ENCODE results near the gene BHMT.

DNA sequence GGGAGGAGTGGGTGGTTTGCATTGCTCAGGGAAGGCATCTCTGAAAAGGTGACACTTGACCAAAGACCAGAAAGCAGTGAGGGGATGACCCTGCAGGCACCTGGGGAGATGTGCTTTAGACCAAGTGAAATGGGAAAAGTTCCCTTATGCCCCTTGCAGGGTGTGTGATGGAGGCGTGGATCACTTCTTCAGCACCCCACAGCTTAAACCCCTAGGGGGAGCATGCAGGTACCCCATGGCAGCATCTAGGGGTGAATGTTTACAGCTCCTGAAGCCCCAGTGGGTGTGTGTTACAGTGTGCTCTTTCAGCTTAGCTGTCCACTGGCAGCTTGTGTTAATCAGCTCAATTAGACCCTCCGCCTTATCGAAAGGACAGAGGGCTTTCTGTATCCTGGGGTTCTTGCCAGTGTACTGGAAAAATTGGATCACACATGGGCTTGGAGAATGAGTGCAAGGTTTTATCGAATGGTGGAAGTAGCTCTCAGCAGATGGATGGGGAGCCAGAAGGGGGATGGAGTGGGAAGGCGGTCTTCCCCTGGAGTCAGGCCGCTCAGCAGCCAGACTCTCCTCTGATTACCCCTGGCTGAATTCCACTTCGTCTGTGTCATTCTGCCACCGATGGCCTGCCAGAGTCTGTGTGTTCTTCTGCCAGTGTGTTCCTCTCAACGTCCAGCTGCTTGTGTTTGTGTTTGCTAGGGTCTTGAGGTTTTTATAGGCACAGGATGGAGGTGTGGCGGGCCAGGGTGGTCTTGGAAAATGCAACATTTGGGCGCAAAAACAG is 35.8 kb upstream of the BHMT start:
- TF ChIP-seq, protein P1, sequence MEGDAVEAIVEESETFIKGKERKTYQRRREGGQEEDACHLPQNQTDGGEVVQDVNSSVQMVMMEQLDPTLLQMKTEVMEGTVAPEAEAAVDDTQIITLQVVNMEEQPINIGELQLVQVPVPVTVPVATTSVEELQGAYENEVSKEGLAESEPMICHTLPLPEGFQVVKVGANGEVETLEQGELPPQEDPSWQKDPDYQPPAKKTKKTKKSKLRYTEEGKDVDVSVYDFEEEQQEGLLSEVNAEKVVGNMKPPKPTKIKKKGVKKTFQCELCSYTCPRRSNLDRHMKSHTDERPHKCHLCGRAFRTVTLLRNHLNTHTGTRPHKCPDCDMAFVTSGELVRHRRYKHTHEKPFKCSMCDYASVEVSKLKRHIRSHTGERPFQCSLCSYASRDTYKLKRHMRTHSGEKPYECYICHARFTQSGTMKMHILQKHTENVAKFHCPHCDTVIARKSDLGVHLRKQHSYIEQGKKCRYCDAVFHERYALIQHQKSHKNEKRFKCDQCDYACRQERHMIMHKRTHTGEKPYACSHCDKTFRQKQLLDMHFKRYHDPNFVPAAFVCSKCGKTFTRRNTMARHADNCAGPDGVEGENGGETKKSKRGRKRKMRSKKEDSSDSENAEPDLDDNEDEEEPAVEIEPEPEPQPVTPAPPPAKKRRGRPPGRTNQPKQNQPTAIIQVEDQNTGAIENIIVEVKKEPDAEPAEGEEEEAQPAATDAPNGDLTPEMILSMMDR (IDR thresholded peaks at IDR 0.05; ENCODE audit: low read depth, low read length), result no peak
- TF ChIP-seq POLR2A (IDR thresholded peaks at IDR 0.05; ENCODE audit: extremely low read depth, insufficient read length), result no peak
